Endometrial microvascular endothelial cells (primary cell): ENCODE results near the gene NANP. TPM values are rescaled to one million over a fixed set of nuclear protein-coding genes. Genes with fewer than 3 reads are reported as not detected.
"Not testable (repeated sequence)": the region's sequence is repeated elsewhere in the genome, so short reads cannot be mapped to it uniquely, and the experiment has no call there.

Experiments
- in situ Hi-C: cut with HindIII; loops from 2 replicates; pipeline ENCODE4 v1.10.0; 2017; ENCODE audit warnings: low sequenced_read_pairs, low pct_unique_long_range_greater_than_20kb; ENCODE audit errors: inconsistent ontology term
- total RNA-seq: library from RNA; depleted of rRNA; stranded (reverse); fragments of >200 nt; gene quantifications from one replicate; pipeline ENCODE4 v1.2.3, GENCODE V29; 2015; ENCODE audit errors: inconsistent ontology term

The NANP gene
- total RNA-seq, 1 donor from 2014 or later, result 8.3 TPM

DNA sequence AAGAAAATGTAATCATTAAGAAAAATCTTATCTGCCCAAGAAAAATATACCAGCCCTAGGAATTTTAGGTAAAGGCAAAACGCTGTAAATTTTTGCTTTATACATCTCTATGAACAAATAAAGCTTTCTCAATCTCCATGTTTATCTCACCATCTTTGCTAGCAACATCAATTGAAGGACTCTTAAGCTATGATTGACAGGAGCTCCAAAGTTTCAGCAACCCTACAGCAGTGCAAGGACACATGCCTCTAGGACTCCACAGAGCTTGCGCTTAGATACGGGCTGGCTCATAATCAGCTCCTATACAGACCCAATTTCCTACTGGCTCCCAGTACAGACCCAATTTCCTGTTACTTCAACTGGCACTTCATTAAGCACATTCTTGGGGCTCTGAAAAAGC is 4.3 kb downstream of the NANP start:
- in situ Hi-C loops, result no loop called here

DNA sequence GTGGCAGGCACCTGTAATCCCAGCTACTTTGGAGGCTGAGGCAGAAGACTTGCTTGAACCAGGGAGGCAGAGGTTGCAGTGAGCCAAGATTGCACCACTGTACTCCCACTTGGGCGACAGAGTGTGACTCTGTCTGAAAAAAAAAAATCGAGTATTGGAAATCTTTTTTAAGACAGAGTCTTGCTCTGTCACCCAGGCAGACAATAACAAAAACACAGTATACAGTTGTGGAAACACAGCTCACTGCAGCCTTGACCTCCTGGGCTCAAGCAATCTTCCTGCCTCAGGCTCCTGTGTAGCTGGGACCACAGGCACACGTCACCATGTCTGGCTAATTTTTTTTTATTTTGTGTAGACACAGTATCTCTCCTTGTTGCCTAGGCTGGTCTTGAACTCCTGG is 15.0 kb downstream of the NANP start:
- in situ Hi-C loops, result no loop called here

DNA sequence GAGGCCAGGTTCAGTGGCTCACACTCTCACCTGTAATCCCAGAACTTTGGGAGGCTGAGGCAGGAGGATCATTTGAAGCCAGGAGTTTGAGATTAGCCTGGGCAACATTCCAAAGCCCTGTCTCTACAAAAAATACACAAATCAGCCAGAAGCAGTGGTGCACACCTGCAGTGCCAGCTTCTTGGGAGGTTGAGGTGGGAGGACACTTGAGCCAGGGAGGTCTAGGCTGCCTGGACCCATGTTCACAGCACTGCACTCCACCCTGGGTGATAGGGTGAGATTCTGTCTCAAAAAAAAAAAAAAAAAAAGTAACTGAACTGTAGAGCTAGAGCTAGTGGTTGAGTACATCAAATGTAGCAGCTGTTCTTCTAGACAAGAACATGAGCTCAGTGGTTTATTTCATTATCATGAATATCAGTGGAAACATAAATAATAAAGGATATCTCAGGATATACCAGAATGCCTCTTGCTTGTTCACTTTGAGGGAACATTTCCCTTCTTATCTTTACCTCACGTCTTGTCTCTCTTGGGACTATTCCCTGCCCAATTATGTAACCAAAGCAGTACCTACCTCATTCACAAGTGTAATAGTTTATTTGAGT is 17.6 kb downstream of the NANP start:
- in situ Hi-C loops, result no loop called here

DNA sequence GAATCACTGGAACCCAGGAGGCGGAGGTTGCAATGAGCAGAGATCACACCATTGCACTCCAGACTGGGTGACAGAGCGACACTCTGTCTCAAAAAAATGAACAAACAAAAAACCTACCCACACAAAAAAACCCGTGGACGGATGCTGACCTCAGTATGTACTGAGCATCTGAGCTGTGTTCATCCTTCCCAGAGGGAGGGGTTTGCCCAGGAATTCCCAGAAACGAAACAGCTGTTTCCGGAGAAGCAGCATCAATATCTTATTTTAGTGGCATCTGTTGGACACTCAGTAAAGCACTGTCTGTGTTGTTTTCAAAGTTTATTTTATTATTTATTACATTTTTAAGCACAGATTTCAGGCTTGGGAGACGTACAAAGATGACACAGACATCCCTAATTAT is 18.7 kb downstream of the NANP start:
- in situ Hi-C loops, result no loop called here

DNA sequence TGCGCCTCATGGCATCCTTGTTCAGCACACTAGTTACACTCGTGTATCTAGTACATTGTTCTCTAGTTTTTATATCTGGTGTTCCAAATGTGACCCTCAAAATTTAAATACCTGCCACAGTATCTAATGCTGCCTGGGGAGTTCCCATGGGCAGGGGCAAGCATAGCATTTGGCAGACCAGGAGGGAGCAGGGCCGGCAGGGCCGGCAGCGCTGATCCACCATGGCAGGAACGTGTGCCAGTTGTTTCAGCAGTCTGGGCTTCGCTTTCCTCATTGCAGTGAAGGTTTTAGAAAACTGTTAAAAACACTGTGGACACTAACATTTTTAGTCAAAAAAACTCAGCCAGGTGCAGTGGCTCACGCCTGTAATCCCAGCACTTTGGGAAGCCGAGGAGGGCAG is 19.2 kb downstream of the NANP start:
- in situ Hi-C loops, result no loop called here

DNA sequence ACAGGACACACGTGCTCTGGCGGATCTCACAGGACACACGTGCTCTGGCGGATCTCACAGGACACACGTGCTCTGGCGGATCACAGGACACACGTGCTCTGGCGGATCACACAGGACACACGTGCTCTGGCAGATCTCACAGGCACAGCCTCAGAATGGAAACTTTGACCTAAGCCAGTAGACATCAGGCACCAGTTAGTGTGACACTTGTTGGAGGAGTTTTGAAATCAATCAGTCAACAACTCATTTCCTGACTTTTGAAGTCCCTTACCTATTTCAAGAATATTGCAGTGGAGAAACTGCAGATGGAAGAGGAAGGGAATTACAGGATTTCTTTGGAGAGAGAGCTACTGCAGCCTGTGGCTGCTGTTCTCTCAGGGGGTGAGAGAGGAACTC is 20.9 kb downstream of the NANP start:
- in situ Hi-C loops, result not testable (repeated sequence)

DNA sequence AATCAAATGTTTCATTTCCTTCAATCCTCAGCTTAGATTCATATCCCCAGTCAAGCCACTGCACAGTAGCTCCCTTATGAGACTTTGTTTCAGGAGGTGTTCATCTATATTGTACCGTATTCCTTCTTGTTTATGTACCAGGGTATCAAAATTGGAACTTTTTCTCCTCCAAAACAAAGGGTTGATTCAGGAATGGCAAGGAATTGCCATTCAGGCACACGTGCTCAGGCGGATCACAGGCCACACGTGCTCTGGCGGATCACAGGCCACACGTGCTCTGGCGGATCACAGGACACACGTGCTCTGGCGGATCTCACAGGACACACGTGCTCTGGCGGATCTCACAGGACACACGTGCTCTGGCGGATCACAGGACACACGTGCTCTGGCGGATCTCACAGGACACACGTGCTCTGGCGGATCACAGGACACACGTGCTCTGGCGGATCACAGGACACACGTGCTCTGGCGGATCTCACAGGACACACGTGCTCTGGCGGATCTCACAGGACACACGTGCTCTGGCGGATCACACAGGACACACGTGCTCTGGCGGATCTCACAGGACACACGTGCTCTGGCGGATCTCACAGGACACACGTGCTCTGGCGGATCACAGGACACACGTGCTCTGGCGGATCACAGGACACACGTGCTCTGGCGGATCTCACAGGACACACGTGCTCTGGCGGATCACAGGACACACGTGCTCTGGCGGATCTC is 21.5 kb downstream of the NANP start:
- in situ Hi-C loops, result not testable (repeated sequence)

DNA sequence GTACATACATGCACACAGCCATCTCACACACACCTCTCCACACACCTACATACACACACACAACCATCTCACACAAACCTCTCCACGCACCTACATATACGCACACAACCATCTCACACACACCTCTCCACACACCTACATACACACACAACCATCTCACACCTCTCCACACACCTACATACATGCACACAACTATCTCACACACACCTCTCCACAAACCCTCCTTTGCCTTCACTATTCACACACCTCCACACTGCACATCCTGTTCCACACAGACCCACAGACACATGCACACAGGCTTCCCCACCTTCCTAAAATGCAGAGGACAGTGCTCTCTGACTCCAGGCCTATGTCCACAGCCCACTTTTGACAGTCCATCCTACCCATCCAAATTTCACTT is 22.2 kb downstream of the NANP start:
- in situ Hi-C loops, result no loop called here

DNA sequence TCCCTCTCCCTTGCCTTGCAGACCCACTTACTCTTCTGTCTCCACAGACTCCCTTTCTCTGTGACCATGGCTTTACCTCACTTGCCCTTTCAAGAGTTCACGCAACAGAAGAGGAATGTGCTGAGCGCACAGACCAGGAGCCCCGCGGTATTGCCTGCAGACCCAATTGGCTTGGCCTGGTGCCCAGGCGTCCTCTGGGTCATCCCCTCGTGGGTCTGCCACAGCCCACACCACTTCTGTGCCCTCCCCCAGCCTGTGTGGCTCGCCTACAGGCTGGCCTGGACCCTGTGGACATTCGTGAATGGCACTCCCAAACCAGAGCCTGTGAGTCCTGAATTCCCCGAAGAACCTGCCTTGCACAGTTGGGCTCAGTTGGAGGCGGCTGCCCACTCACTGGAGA is 23.2 kb downstream of the NANP start:
- in situ Hi-C loops, result no loop called here

DNA sequence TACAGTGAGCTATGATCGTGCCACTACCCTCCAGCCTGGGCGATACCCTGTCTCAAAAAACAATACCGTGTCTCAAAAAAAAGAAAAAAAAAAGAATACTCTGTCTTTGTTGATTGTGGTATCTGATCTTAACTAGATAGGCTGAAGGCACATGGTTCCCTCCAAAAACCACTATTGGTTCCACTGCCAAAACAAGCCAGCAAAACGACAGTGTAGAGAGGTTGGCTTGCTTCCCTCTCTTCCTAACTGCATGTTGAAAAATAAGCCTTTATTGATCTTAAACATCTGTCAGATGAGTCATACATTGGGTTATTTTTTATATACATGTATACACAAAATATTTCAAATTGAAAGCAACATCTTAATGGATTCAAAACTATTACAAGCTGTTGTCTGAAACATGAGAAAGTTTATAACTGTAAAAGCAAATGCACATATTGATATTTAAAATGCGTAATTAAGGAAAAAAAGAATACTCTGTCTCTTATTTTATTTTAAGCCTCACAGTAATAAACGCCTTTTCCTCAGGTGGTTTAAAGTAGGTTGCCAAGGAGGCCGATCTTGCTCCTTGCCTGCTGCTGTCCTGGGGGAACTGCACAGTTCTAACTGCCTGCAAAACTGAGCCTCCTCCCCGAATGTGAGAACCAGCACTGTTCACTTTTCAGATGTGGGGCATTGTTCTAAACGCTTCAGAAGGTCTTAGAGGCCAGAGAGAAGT is 31.5 kb downstream of the NANP start:
- in situ Hi-C loops, result no loop called here

DNA sequence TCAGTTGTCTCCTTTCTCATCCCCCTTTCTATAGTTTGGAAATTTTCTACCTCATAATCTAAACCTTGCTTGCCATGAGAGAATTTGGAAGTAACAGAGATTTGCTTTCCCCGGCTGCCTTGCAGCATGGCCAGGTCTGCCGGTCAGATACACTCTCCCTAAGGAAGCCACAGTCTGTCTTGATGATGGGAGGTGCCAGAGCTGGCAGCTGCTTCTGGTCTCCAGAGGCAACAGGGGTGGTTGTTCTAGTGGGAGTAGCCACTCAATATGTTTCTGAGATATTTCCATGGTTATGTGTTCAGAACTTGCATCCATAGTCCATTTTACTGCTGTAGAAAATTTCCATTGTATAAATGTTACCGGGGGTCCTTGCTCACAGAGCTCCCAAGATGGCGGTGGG is 33.0 kb downstream of the NANP start:
- in situ Hi-C loops, result not testable (repeated sequence)

DNA sequence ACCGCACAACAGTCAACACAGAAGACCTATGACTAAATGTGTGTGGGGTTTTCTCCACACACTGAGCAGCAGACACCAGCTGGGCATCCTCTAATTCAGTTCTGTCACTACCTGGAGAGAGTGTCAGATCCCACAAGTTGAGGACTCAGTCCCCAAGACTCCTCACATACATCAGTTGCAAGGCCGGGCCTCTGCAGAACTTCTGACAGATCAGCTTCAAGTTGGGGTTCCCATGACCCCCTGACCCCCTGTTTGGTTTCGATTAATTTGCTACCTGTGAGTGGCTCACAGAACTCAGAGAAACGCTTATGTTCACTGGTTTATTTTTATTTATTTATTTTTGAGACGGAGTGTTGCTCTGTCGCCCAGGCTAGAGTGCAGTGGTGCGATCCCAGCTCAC is 35.3 kb downstream of the NANP start:
- in situ Hi-C loops, result no loop called here

DNA sequence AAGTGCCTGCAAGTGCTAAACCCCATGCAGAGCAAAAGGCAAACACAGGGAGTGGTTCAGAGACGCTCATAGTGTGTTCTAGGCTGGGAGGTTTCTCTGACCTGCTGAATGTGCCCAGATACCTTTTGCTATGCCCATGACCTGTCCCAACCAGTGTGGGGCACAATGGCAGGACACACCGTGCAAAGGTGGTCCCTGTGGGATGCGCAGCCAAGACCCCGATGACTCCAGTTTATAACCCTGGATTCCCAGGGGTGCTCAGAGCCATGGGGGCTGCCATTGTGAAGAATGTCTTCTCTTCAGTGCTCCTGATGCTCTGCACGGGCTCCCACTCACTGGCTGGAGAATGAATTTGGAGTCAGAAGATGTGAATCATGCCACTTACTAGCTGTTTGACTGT is 36.3 kb downstream of the NANP start:
- in situ Hi-C loops, result no loop called here

DNA sequence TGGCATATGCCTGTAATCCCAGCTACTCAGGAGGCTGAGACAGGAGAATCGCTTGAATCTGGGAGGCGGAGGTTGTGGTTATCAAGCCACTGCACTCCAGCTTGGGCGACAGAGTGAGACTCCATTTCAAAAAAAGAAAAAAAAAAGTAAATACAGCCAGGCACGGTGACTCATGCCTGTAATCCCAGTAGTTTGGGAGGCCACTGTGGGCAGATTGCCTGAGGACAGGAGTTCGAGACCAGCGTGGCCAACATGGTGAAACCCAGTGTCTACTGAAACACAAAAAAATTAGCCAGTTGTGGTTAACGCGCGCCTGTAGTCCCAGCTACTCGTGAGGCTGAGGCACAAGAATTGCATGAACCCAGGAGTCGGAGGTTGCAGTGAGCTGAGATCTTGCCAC is 36.9 kb downstream of the NANP start:
- in situ Hi-C loops, result no loop called here

DNA sequence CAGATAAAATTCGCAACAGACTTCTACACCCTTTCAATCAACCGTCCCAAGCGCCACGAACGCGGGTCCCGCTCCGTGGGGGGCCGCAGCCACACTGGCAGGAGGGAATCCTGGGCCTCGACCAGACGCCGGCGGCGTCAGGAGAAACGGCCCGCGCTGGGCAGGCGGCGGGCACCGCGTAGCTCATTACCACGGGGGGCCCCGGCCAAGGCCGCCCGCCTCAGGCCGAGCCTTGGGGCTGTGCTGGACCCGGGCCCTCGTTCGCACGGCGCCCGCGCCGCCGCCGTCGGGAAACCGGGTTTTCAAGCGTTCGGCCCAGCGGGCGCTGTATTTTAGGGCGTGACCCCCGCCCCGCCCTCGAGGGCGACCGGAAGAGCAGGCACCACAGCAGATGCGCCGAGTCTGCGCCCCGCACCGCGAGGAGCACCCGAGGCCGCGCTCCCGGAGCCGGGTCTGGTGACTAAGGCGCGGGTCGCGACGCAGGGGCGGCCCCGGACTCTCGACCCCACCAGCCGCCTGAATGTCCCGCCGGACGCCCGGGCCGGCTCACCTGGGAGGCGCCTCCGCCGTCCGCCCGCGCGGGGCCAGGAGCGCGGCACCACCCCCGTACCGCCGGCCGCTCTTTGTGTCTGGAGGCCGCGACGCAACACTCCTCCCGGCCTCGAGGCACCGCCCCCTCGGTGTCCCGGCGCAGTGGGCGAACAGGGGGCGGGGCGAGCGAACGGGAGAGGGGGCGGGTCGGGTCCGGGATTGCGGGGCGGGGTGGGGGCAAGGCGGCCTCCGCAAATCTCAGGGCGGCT is 38.7 kb downstream of the NANP start, which contains the start of gene NINL:
TSS of gene NINL (minus strand) at position 627 of the 800 bp plus-strand sequence. CDS start 58,944 bp downstream, outside the sequence.
- in situ Hi-C loops, result no loop called here

DNA sequence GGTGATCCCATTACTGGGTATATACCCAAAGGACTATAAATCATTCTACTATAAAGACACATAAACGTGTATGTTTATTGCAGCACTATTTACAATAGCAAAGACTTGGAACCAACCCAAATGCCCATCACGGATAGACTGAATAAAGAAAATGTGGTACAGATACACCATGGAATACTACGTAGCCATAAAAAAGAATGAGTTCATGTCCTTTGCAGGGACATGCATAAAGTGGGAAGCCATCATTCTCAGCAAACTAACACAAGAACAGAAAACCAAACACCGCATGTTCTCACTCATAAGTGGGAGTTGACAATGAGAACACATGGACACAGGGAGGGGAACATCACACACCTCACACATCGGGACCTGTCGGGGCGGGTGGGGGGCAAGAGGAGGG is 40.2 kb downstream of the NANP start:
- in situ Hi-C loops, result not testable (repeated sequence)

DNA sequence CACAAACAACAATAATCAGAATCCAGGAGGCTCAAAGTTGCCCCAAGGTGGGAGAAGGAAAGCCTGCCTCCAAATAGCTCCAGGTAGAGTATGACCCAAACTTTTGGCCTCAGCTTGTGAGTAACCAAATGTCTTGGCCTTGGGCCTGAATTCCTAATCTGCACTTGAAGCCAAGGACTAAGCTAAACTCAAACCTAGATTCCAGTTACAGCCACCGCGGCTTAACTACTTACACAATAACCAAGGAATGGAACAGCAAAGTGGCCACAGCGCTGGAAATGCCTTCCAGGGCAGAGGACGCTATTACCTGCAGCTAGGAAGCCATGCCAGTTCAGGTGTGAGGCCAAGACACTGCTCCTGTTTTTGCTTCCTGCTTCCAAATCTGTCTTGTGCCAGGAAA is 43.1 kb downstream of the NANP start:
- in situ Hi-C loops, result no loop called here

DNA sequence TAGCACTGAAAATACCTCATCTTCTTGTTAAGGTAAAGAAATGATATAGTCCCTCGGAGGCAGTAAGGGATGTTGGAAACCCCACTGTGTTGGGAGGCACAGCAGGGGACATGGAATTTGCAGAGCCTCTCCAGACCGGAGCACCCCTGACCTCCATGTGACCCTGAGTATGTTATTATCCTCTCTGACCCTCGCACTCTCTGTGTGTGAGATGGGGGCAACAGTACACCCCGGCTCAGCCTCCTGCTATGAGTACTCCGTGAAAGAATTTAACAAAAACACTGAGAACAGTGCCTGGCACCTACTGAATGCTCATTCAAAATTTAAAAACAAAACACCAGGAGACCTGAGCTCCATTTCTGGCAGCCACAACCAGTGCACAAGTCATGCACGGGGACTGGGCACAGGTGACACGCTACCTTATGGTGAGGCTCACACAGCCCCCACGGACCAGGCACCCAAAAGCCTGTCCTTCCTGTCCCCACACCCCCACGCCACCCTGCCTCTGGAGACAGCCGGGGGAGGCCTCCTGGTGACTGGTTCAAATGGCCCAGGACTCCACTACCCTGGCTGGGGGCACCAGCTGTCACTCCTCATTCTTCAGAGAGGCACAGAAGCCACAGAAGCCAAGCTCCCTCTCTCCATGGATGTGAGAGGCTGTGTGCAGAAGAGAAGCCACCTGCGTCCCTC is 44.6 kb downstream of the NANP start:
- in situ Hi-C loops, result no loop called here
